GM15510 (cell line): Measurements from ENCODE around the gene RASL12.

ENCODE experiments used
- POLR2A ChIP-seq: IDR thresholded peaks from 3 replicates; pipeline ENCODE4 v1.6.1; 2011; ENCODE audit warnings: borderline replicate concordance; ENCODE audit not compliant: insufficient read length; ENCODE audit errors: extremely low read depth

The RASL12 gene

DNA sequence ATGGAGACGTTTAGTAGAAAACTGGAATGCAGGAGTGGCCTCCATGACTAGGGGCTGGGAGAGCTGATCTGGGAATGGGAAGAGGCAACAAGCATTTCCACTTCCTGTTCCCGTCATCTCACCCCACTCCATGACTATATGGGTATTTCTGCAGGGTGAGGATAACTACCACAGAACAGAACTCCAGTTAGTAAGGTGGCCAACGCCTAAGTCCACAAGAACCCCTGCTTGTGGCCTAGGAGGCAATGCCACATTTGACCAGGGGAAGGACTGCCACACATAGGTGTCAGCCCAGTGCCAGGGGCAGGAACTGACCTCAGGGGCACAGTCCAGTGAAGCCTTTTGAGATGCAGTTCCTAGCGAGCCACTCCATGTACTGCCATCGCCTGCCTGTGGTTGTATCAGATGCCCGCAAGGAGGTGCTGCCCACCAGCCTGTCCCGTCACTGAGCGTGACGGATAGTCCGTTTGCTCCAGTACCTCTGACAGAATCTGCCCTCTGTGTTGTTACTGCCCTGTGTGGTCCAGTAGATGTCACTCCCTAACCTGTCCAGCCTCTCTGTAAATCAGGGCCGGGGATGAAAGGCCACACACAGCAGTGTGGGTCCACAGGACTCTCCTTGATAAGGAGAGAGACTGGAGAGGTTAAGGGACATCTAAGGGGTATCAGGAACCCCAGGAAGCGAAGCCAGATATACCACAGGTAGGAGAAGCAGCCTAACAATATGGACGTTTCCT lies 34.8 kb downstream of the RASL12 start:
- TF ChIP-seq POLR2A = no peak

- no peak for TF ChIP-seq POLR2A
Measured at GRCh38 chr15:65029736-65030208, 38.0 kb downstream of the RASL12 start.

DNA sequence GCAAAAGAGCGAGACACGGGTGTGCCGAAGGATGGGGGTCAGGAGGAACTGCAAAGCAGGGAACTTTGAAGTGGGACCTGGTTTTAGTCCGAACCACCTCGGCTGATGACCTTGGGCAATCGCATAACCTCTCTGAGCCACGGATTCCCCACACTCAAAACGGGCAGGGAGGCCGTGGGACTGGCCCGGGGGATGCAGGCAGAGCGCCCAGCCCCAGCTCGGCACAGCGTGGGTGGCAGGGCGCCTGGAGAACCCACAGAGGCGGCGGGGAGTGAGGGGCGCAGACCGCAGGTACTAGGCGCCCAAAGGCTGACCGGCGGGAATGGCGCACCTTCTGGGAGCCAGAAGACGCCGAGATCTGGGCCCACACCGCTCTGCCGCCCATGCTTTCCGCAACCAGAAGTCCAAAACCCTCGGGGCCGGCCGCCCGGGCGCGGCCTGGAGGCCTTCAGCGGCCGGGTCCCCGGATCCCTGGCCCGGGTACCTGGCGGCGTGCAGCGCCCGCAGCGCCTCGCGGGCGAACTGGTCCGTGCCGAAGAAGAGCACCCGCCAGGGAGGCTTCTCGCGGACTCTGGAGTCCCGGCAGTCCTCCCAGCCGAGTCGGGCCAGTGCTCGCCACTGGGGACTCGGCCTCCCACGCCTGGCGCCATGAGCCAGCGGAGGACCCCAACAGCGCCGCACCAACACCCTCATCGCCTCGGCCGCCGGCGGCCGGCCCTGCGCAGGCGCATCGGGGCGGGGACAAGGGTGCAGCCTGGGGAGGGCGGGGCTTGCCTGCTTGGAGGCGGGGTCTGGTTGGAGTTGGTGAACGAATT lies 38.7 kb downstream of the RASL12 start, which contains the start of gene MTFMT:
Gene MTFMT, minus strand, starts transcription at position 719 of the 815 bp plus-strand sequence. Its CDS starts 26 bp downstream, at position 693.
- TF ChIP-seq POLR2A = peak; percentile 96

DNA sequence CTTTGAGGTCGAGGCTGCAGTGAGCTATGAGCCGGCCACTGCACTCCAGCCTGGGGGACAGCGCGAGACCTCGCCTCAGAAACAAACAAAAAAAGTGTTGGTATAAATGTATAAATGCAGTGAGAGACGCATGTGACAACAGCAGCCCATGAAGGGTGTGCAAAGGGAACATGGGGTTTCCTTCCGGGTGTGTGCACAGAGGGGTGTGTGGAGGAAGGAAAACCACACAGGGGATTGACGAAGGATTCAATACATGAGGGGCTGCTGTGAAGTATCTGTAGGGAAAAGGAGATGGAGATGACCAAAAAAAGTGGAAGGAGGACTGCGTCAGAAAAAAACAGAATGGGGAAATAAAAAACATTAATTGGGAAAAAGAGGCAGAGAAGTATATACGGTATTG lies 39.5 kb downstream of the RASL12 start:
- TF ChIP-seq POLR2A = no peak

DNA sequence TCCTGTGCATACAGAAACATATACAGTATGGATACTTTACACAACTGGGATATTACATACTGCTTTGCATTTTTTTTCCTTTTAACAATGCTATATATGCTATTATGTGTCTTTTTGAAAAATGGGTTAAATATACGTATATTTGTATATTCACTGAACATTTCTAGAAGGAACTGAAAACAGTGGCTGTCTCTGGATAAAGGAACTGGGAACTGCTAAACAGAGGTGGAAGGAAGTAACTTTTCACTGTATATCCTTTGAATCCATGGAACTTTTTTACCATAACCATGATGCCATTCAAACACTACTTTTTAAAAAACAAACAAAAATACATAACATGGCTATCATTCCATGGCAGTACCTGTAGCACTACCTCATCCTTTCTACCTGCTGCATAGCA lies 40.2 kb downstream of the RASL12 start:
- no peak for TF ChIP-seq POLR2A

- no peak for TF ChIP-seq POLR2A
Measured at GRCh38 chr15:65026756-65027155, 41.0 kb downstream of the RASL12 start.

DNA sequence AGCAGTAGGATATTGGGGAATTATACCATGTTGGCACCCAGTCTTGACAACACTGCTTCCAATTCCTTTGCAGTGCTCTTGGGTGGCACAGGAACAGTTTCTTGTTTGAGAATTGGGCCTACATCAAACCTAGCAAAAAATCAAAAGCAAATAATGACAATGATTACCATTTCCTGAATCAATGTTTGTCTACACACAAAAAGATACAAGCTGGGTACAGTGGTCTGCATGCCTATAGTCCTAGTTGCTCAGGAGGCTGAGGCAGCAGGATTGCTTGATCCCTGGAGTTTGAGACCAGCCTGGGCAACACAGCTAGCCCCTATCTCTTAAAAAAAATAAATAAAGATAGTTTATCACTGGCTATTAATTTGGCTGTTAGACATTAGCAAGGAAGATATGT lies 46.3 kb downstream of the RASL12 start:
- no peak for TF ChIP-seq POLR2A

DNA sequence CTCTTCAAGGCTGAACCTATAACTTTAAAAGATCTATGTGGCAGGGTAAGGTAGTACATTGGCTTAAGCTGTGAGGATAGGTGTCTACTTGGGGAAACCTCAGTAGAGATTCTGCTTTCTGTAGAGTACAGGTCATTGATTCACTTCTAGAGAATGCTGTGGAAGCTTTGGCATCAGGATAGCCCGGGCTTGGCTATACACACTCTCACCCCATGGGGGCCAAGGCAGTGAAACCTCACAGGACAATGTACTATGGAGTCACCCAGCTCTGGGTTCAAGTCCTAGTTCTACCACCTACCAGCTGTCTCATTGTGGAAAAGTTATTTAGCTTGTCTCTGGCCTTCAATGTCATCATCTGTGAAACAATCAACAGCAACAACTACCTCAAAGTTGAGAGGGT lies 47.4 kb downstream of the RASL12 start:
- TF ChIP-seq POLR2A = no peak

GRCh38 chr15:65008983-65009382 lies 58.8 kb downstream of the RASL12 start:
- TF ChIP-seq POLR2A = no peak

DNA sequence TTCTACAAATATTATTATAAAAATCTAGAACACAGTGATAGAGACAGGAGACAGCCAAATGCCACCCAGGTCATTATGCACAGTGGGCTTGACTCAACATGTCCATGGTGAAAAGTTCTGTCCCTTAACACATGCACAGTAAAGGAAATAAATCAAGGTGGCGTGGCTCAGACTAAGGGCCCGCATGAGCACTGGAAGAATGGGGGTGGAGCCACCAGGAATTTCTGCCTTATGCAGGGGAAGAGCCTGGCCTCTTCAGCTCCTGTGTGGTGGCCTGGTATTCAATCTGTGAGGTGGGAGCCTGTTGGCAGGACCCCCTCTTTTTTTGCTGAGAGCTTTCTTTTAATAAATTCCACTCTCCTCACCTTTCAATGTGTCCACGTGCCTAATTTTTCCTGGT lies 60.9 kb downstream of the RASL12 start:
- TF ChIP-seq POLR2A = no peak

- TF ChIP-seq POLR2A = no peak
Measured at GRCh38 chr15:65004993-65005392, 62.8 kb downstream of the RASL12 start.
